A673 (cell line): ENCODE results near the gene MICAL2. TPM values are rescaled to one million over a fixed set of nuclear protein-coding genes. Genes with fewer than 3 reads are reported as not detected.

Experiments used
- BruUV-seq: library from RNA; stranded (reverse); fragments of 400-500 nt; replicated peaks from 2 replicates; lab custom pipeline; 2021; lab: Mats Ljungman, UMichigan
- CTCF ChIA-PET: fragments of 300-600 bp; sonication (Branson Sonifier 250); formaldehyde crosslinking; loops from one replicate; lab custom pipeline; 2022; ENCODE audit warnings: antibody characterized with exemption; lab: Charles Lee
- POLR2A ChIA-PET: fragments of 300-600 bp; sonication (Branson Sonifier 250); formaldehyde crosslinking; loops from one replicate; lab custom pipeline; 2022; ENCODE audit warnings: antibody characterized with exemption; ENCODE audit not compliant: low non-redundant PET; lab: Charles Lee
- DNase-seq: peaks from one replicate; pipeline ENCODE4 v3.0.0-alpha.2; 2015; ENCODE audit warnings: low spot score
- H3K27ac ChIP-seq: fragments of 200-600 bp; sonication (generic); 2 replicates; pipeline ENCODE4 v1.5.1; 2016; ENCODE audit warnings: mixed run types, low read depth, mild to moderate bottlenecking, mixed read lengths, antibody characterized with exemption, low read length; ENCODE audit not compliant: poor library complexity, severe bottlenecking
- H3K27me3 ChIP-seq: fragments of 200-600 bp; sonication (generic); replicated peaks from 2 replicates; pipeline ENCODE4 v1.6.1; 2017; ENCODE audit warnings: mixed run types, low read depth, mild to moderate bottlenecking, mixed read lengths, antibody characterized with exemption, low read length; ENCODE audit not compliant: insufficient read depth, poor library complexity
- H3K36me3 ChIP-seq: fragments of 200-600 bp; sonication (generic); 2 replicates; pipeline ENCODE4 v1.6.1; 2016; ENCODE audit warnings: mixed run types, mild to moderate bottlenecking, mixed read lengths, antibody characterized with exemption, low read length; ENCODE audit not compliant: insufficient read depth, poor library complexity, severe bottlenecking
- H3K4me1 ChIP-seq: fragments of 200-600 bp; sonication (generic); 2 replicates; pipeline ENCODE4 v1.6.1; 2017; ENCODE audit warnings: mixed run types, mild to moderate bottlenecking, mixed read lengths, antibody characterized with exemption, low read length; ENCODE audit not compliant: insufficient read depth, poor library complexity, severe bottlenecking
- H3K4me3 ChIP-seq: fragments of 200-600 bp; sonication (generic); 2 replicates; pipeline ENCODE4 v1.5.1; 2016; ENCODE audit warnings: low read depth, mixed run types, mild to moderate bottlenecking, mixed read lengths, low read length; ENCODE audit not compliant: poor library complexity, severe bottlenecking
- H3K9me3 ChIP-seq: fragments of 200-600 bp; sonication (generic); 2 replicates; pipeline ENCODE4 v1.6.1; 2016; ENCODE audit warnings: mixed run types, low read depth, mild to moderate bottlenecking, mixed read lengths, antibody characterized with exemption, low read length; ENCODE audit not compliant: poor library complexity, severe bottlenecking
- EZH2 ChIP-seq: fragments of 200-600 bp; sonication (generic); IDR thresholded peaks from 2 replicates; pipeline ENCODE4 v1.6.1; 2017; ENCODE audit warnings: borderline replicate concordance, low read depth, mild to moderate bottlenecking, mixed read lengths, antibody characterized with exemption, low read length; ENCODE audit not compliant: poor library complexity, severe bottlenecking
- intact Hi-C: fragments of 100-400 bp; cut with micrococcal nuclease; formaldehyde crosslinking; loops from one replicate; pipeline ENCODE4 v1.10.0; 2022; ENCODE audit not compliant: unreplicated experiment
- total RNA-seq: library from RNA; stranded (reverse); gene quantifications from 2 replicates; pipeline ENCODE4 v1.2.3, GENCODE V29; 2021
- TF ChIP-seq, protein P1 (sequence below): fragments of 300-800, 200-600 bp; sonication (generic); conservative IDR thresholded peaks from 2 replicates; pipeline ENCODE4 v1.5.1; 2017; ENCODE audit warnings: low read depth, mild to moderate bottlenecking, antibody characterized with exemption, low read length, moderate library complexity, mixed read lengths

The MICAL2 gene
- total RNA-seq, 1 experiment from 2014 or later: 1.1 TPM

DNA sequence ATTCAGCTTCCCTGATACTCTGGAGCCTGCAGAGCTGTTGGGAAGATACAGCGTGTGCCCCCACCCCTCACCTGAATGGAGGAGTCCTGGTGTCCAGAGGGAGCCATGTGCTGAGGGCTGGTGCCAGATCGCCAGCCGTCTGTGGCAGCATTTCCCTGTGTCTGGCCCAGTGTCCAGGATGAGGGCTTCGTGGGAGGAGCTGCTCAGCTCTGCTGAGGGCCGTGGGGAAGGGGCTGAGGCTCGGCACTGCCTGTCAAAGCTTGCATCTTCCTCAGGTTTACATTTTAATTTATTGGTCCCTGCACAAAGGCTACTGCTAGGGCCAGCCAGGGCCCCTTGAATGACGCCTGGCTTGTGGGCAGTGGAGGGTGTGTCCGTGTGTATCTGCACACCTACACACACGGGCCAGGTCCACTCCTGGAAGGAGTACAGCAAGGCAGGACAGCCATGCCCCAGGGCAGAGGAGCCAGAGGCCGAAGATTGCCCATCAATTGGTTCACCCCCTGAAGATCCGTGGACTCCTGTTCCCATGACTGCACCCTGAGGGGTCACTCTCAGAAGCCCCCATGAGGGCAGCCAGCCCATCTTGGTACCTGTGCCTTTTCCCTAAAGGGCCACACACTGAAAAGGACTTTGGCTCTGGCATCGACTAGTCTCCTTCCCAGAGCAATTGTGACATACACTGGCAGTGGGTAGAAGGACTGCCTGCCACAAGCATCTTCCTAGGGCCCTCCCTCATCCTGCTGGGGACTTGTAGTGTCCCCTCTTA is 159.2 kb downstream of the MICAL2 start:
- no TSS peak for BruUV-seq
- H3K4me1 ChIP-seq: no peaks in the 10 kb centered on the region
- CTCF ChIA-PET: no interaction called here
- no peaks in the 10 kb centered on the region for H3K36me3 ChIP-seq
- H3K9me3 ChIP-seq: no peaks in the 10 kb centered on the region
- H3K27me3 ChIP-seq: no peaks in the 10 kb centered on the region
- H3K4me3 ChIP-seq: no peak overlapping the region
- POLR2A ChIA-PET: no interaction called here
- intact Hi-C loops: no loop called here
- TF ChIP-seq, protein P1, sequence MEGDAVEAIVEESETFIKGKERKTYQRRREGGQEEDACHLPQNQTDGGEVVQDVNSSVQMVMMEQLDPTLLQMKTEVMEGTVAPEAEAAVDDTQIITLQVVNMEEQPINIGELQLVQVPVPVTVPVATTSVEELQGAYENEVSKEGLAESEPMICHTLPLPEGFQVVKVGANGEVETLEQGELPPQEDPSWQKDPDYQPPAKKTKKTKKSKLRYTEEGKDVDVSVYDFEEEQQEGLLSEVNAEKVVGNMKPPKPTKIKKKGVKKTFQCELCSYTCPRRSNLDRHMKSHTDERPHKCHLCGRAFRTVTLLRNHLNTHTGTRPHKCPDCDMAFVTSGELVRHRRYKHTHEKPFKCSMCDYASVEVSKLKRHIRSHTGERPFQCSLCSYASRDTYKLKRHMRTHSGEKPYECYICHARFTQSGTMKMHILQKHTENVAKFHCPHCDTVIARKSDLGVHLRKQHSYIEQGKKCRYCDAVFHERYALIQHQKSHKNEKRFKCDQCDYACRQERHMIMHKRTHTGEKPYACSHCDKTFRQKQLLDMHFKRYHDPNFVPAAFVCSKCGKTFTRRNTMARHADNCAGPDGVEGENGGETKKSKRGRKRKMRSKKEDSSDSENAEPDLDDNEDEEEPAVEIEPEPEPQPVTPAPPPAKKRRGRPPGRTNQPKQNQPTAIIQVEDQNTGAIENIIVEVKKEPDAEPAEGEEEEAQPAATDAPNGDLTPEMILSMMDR: no peak
- TF ChIP-seq EZH2: no peak
- H3K27ac ChIP-seq: no peak overlapping the region
- no peak for DNase-seq

DNA sequence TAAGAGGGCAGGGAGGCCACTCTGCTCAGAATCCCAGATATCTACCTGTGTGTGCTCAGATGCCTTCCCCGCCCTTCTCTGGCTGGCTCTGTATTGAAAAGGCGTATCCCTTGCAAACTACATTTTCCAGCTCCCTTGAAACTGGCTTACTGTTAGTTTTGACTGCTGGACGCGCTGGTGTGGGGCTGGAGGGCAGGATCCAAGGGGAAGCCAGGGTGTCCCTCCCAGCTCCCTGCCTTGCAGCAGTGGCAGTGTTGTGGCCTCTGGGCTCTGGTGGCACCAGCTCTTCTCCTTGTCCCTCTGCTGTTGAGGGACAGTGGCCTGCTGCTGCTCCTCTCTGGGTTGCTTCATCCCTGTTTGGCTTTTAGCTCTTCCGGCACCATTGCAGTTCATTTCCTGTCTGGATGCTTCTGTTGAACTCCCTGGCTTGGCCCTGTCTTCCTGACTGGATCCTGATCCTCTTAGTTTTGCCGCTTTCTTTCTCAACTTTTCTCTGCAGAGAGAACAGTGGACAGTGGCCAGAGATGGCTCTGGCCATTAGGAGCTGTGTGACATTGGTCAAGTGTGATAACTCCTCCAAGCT is 159.9 kb downstream of the MICAL2 start:
- Histone ChIP-seq H3K27me3 (no peaks in the 10 kb centered on the region), H3K9me3 (no peaks in the 10 kb centered on the region), H3K27ac (no peak overlapping the region), H3K36me3 (no peaks in the 10 kb centered on the region), H3K4me1 (no peaks in the 10 kb centered on the region), H3K4me3 (no peak overlapping the region)
- intact Hi-C loops: no loop called here
- ChIA-PET POLR2A (no interaction called here), CTCF (no interaction called here)
- BruUV-seq: no TSS peak
- TF ChIP-seq EZH2: no peak
- TF ChIP-seq, protein P1: no peak
- no peak for DNase-seq

DNA sequence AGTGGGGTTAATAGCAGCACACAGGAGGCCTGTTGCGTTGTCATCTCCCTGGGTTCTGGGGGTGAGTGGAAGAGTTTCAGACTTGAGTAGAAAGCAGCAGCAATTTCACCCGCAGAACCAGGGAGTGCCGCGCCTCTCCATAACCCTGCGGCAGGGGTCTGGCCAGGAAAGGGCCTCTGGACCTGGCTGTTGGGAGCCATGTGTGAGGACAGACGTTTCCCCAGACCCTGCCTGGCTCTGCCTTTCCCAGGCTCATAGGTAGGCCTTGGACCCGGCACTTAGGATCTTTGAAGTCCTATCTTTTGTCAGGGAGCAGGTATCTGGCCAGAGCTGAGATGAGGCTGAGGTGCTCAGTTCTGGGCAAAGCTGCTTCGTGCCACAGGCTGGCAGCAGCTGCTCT is 160.4 kb downstream of the MICAL2 start:
- no peak for TF ChIP-seq EZH2
- TF ChIP-seq, protein P1: no peak
- Histone ChIP-seq H3K36me3 (no peaks in the 10 kb centered on the region), H3K27ac (no peak overlapping the region), H3K27me3 (no peaks in the 10 kb centered on the region), H3K4me3 (no peak overlapping the region), H3K9me3 (no peaks in the 10 kb centered on the region), H3K4me1 (no peaks in the 10 kb centered on the region)
- CTCF ChIA-PET: no interaction called here
- BruUV-seq: no TSS peak
- intact Hi-C loops: no loop called here
- no peak for DNase-seq
- POLR2A ChIA-PET: no interaction called here
